Choroid plexus epithelial cell (primary cell): Measurements from ENCODE around the gene TRA2B.
A peak's percentile ranks its signal among the peaks of the same experiment; 100 is the strongest.

Experiments
- DNase-seq: peaks from one replicate; pipeline ENCODE4 v3.0.0-alpha.2; 2010; ENCODE audit warnings: low read depth
- H3K4me3 ChIP-seq: 2 replicates; pipeline ENCODE4 v1.5.1; 2011; ENCODE audit warnings: low read depth, mild to moderate bottlenecking, control low read depth, low read length, moderate library complexity
- TF ChIP-seq, protein P1 (sequence below): conservative IDR thresholded peaks from 2 replicates; pipeline ENCODE4 v1.5.1; 2011; ENCODE audit warnings: low read depth, mild to moderate bottlenecking, control low read depth, inconsistent platforms, low read length, moderate library complexity

Gene TRA2B

DNA sequence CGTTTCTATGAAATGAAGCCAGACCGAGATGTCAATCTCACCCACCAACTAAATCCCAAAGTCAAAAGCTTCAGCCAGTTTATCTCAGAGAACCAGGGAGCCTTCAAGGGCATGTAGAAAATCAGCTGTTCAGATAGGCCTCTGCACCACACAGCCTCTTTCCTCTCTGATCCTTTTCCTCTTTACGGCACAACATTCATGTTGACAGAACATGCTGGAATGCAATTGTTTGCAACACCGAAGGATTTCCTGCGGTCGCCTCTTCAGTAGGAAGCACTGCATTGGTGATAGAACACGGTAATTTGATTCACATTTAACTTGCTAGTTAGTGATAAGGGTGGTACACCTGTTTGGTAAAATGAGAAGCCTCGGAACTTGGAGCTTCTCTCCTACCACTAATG, 41.9 kb upstream of the TRA2B start:
- DNase-seq: peak; percentile 46
- H3K4me3 ChIP-seq: no peak overlapping the region
- TF ChIP-seq, protein P1, sequence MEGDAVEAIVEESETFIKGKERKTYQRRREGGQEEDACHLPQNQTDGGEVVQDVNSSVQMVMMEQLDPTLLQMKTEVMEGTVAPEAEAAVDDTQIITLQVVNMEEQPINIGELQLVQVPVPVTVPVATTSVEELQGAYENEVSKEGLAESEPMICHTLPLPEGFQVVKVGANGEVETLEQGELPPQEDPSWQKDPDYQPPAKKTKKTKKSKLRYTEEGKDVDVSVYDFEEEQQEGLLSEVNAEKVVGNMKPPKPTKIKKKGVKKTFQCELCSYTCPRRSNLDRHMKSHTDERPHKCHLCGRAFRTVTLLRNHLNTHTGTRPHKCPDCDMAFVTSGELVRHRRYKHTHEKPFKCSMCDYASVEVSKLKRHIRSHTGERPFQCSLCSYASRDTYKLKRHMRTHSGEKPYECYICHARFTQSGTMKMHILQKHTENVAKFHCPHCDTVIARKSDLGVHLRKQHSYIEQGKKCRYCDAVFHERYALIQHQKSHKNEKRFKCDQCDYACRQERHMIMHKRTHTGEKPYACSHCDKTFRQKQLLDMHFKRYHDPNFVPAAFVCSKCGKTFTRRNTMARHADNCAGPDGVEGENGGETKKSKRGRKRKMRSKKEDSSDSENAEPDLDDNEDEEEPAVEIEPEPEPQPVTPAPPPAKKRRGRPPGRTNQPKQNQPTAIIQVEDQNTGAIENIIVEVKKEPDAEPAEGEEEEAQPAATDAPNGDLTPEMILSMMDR: no peak

DNA sequence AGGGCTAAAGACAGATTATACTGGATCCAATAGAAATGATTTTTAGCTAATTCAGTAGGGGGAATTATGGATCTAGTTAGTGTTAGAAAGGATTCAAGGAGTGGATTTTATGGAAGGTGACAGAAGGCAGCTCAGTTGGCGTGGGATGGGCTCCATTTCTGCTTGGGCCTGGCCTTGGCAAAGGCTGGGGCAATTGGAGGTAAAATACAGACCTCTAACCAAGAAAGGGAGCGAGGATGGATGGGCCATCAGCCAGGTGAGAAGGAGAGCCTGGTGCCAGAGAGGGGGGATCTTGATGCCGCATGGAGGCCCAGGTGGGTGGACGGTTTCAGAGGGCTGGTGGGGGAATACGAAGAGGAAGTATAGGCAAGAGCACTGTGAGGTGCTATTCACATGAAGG, 40.7 kb upstream of the TRA2B start:
- TF ChIP-seq, protein P1: no peak
- no peak for DNase-seq
- no peak overlapping the region for H3K4me3 ChIP-seq

DNA sequence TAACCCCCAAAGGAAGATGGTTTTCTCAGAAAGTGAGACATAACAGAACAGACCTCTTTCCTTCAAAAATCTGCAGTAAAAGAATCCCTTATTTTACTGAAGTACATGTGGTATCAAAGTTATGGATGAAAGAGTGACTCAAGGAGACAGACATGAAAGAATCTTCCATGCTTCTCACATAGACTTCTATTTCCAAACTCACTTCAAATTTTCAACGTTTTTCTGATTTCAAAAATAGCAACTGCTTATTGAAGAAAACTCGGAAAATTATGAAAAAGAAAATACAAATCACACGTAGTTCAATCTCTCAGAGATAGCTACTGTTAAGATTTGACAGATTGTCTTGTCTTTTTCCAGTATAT, 39.8 kb upstream of the TRA2B start:
- TF ChIP-seq, protein P1: no peak
- DNase-seq: no peak
- H3K4me3 ChIP-seq: no peak overlapping the region

DNA sequence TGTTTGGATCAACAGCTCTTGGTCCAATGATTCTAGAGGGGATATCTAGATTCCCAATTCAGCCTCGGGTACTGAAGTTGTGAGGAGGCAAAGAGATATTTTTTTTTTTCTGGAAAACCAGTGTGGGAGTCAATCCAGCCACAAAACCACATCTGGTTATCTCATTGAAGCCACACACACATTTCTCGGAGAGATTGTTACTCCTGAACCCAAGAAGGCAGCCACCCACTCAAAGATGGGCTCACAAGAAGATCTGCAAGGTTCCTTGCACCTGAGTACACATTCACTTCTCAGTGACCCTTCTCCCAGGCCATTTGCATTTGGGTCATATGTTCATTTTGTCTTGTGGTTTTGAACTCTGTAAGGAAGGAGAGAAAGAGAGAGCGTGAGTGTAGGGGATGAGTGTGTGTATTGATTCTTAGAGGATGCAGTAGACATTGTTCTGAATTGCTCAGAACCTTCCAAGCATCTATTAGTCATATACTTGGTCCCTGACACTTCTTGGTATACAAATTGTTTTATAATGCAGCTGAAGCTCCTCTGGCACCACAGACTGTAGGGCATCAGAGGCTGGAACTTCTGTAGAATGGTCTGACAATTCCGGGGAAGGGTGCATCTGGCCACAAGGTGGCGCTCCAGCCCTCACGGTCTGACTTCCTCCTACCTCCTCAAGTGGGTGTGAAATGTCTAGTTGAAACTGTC, 39.3 kb upstream of the TRA2B start:
- TF ChIP-seq, protein P1: peak; percentile 98
- DNase-seq: peak; percentile 83
- no peak overlapping the region for H3K4me3 ChIP-seq

DNA sequence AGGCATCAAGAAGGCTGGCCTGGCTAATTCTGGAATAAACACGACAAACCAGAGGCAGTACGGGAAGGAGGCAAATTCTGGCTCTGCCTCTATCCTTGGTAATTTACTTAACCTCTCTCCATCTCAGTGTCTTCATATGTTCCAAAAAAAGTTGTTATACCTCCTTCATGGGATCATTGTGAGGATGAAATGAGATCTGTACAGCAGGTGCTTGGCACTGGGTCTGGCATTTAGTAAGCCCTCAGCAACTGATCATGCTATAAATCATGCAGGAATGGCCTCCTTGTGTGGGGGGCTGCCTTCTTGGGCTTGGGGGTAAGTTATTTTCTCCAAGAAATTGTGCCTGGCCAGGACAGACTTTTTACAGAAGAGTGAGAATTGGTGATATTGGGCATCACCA, 38.3 kb upstream of the TRA2B start:
- DNase-seq: no peak

DNA sequence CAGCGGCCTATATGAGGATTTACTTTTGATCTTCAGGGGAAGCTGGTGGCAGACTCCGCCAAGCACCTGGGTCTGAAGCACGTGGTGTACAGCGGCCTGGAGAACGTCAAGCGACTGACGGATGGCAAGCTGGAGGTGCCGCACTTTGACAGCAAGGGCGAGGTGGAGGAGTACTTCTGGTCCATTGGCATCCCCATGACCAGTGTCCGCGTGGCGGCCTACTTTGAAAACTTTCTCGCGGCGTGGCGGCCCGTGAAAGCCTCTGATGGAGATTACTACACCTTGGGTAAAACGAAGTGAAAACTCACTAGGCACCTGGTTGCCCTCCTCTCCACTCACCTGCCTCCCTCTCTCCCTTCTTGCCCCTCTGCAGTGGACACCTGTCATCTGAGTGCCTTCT, 33.8 kb upstream of the TRA2B start:
- H3K4me3 ChIP-seq: no peak overlapping the region
- DNase-seq: no peak
- TF ChIP-seq, protein P1: no peak

More for the DNA sequence above, 38.3 kb upstream of the TRA2B start:
- TF ChIP-seq, protein P1: no peak
- no peak overlapping the region for H3K4me3 ChIP-seq

DNA sequence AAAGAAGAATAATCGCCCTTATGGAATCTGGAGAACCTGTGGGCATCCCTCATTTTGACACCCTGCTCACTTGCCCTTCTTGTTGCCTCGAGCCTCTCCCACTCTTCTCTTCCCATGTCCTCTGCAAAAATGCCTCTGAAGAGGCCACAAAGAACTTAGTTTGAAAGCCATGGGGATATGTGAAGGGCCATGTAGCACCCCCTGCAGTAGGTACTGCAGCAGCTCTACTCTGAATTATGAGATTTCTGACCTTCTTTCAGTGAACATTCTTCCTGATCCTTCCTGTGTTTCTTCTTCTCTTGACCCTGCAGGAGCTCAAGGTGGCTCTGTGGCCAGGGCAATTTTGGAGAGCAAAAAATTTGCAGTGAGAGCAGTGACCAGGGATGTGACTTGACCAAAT, 30.4 kb upstream of the TRA2B start:
- DNase-seq: no peak
- TF ChIP-seq, protein P1: no peak
- H3K4me3 ChIP-seq: no peak overlapping the region
